ENCODE measurements around the gene ELOVL6. TPM values are rescaled to one million over a fixed set of nuclear protein-coding genes. Genes with fewer than 3 reads are reported as not detected.
"Not testable (repeated sequence)": the region's sequence is repeated elsewhere in the genome, so short reads cannot be mapped to it uniquely, and the experiment has no call there.

The ELOVL6 gene
- polyA plus RNA-seq, 1 experiment: 30.7 TPM

GRCh38 chr4:110196871-110197528, 1.4 kb downstream of the ELOVL6 start:
- ChIA-PET POLR2A (interaction anchor here (0.6 kb wide), 1 partner anchor 133 kb away, joined by 3 read pairs; no protein-coding TSS in a partner anchor), CTCF (interaction anchor here (0.8 to 1.0 kb wide), 2 partner anchors 142 to 148 kb away, joined by 3 read pairs; no protein-coding TSS in a partner anchor)
- no peaks in the 10 kb centered on the region for H3K9me3 ChIP-seq (ENCODE audit: control insufficient read depth, insufficient read depth, low read length)
- no peak for DNase-seq (ENCODE audit: low read depth, low spot score)
- H3K27me3 ChIP-seq (ENCODE audit: control insufficient read depth, insufficient read depth, low read length): no peaks in the 10 kb centered on the region
- peak overlapping the region; percentile 47 for H3K27ac ChIP-seq (ENCODE audit: low read depth, low read length)
- no peak for TF ChIP-seq CTCF (IDR thresholded peaks at IDR 0.05; ENCODE audit: low read depth, low read length)
- H3K4me3 ChIP-seq (ENCODE audit: low read depth, low read length): peak overlapping the region; percentile 83

GRCh38 chr4:110196206-110196870, 2.1 kb downstream of the ELOVL6 start:
- CTCF ChIA-PET: interaction anchor here (0.8 to 1.0 kb wide), 2 partner anchors 141 to 147 kb away, joined by 3 read pairs; no protein-coding TSS in a partner anchor
- H3K27ac ChIP-seq (ENCODE audit: low read depth, low read length): peak overlapping the region; percentile 52

GRCh38 chr4:110195561-110196205, 2.7 kb downstream of the ELOVL6 start:
- ChIA-PET POLR2A (no interaction called here), CTCF (interaction anchor here (1.1 to 1.4 kb wide), 2 partner anchors 134 to 146 kb away, joined by 3 to 4 read pairs; no protein-coding TSS in a partner anchor)
- H3K4me3 ChIP-seq (ENCODE audit: low read depth, low read length): peak overlapping the region; percentile 83
- no peak for DNase-seq (ENCODE audit: low read depth, low spot score)
- H3K27ac ChIP-seq (ENCODE audit: low read depth, low read length): peak overlapping the region; percentile 52
- no peaks in the 10 kb centered on the region for H3K9me3 ChIP-seq (ENCODE audit: control insufficient read depth, insufficient read depth, low read length)
- no peak for TF ChIP-seq CTCF (IDR thresholded peaks at IDR 0.05; ENCODE audit: low read depth, low read length)
- no peaks in the 10 kb centered on the region for H3K27me3 ChIP-seq (ENCODE audit: control insufficient read depth, insufficient read depth, low read length)

More at GRCh38 chr4:110196206-110196870, 2.1 kb downstream of the ELOVL6 start:
- POLR2A ChIA-PET: no interaction called here
- Histone ChIP-seq H3K27me3 (ENCODE audit: control insufficient read depth, insufficient read depth, low read length) (no peaks in the 10 kb centered on the region), H3K9me3 (ENCODE audit: control insufficient read depth, insufficient read depth, low read length) (no peaks in the 10 kb centered on the region), H3K4me3 (ENCODE audit: low read depth, low read length) (peak overlapping the region; percentile 83)
- TF ChIP-seq CTCF (IDR thresholded peaks at IDR 0.05; ENCODE audit: low read depth, low read length): no peak
- no peak for DNase-seq (ENCODE audit: low read depth, low spot score)

- TF ChIP-seq CTCF (IDR thresholded peaks at IDR 0.05; ENCODE audit: low read depth, low read length): no peak
- peak; percentile 87 for DNase-seq (ENCODE audit: low read depth, low spot score)
- ChIA-PET CTCF (interaction anchor here (0.6 to 1.4 kb wide), 2 partner anchors 10 to 145 kb away, joined by 3 to 4 read pairs; no protein-coding TSS in a partner anchor), POLR2A (no interaction called here)
- Histone ChIP-seq H3K27me3 (ENCODE audit: control insufficient read depth, insufficient read depth, low read length) (no peaks in the 10 kb centered on the region), H3K9me3 (ENCODE audit: control insufficient read depth, insufficient read depth, low read length) (no peaks in the 10 kb centered on the region), H3K27ac (ENCODE audit: low read depth, low read length) (no peak overlapping the region), H3K4me3 (ENCODE audit: low read depth, low read length) (no peak overlapping the region)
These were observed 4.3 kb downstream of the ELOVL6 start for GRCh38 chr4:110193822-110194761.

- H3K9me3 ChIP-seq (ENCODE audit: control insufficient read depth, insufficient read depth, low read length); CTCF ChIA-PET; H3K27ac ChIP-seq (ENCODE audit: low read depth, low read length); H3K27me3 ChIP-seq (ENCODE audit: control insufficient read depth, insufficient read depth, low read length); H3K4me3 ChIP-seq (ENCODE audit: low read depth, low read length); DNase-seq (ENCODE audit: low read depth, low spot score); POLR2A ChIA-PET: not testable (repeated sequence)
These were observed 5.1 kb downstream of the ELOVL6 start for GRCh38 chr4:110193287-110193686.

Measured in AG04450 (cell line).